ENCODE measurements around the gene MARCKSL1. TPM values are rescaled to one million over a fixed set of nuclear protein-coding genes. Genes with fewer than 3 reads are reported as not detected.
"Not testable (repeated sequence)": the region's sequence is repeated elsewhere in the genome, so short reads cannot be mapped to it uniquely, and the experiment has no call there.

Gene MARCKSL1
- total RNA-seq, 2 donors from 2014 or later = 18.4 to 24.4 TPM

- Mint-ChIP-seq H3K27ac (peak overlapping the region; percentile 88), H3K4me3 (no peak overlapping the region), H3K27me3 (no peaks in the 10 kb centered on the region), H3K36me3 (ENCODE audit: low read depth) (peaks cover 8% of the 10 kb centered on the region), H3K4me1 (peaks cover 50% of the 10 kb centered on the region)
- H3K9me3 ChIP-seq (ENCODE audit: control insufficient read depth, low read length, poor library complexity, severe bottlenecking) = no peaks in the 10 kb centered on the region
- ATAC-seq = no peak
- DNase-seq = no peak
Measured at GRCh38 chr1:32311709-32312393, 24.2 kb downstream of the MARCKSL1 start.

GRCh38 chr1:32309960-32310359 is 26.1 kb downstream of the MARCKSL1 start:
- Mint-ChIP-seq H3K27ac (peak overlapping the region; percentile 88), H3K4me3 (no peak overlapping the region)
- no peak for ATAC-seq

GRCh38 chr1:32307324-32307723 is 28.7 kb downstream of the MARCKSL1 start:
- Mint-ChIP-seq H3K36me3 (ENCODE audit: low read depth) (peaks cover 15% of the 10 kb centered on the region), H3K4me1 (peaks cover 59% of the 10 kb centered on the region), H3K27ac (peak overlapping the region; percentile 74), H3K4me3 (peak overlapping the region; percentile 62), H3K27me3 (no peaks in the 10 kb centered on the region)
- H3K9me3 ChIP-seq (ENCODE audit: control insufficient read depth, low read length, poor library complexity, severe bottlenecking) = no peaks in the 10 kb centered on the region
- DNase-seq = no peak
- ATAC-seq = no peak

More at GRCh38 chr1:32309960-32310359, 26.1 kb downstream of the MARCKSL1 start:
- peaks cover 53% of the 10 kb centered on the region for H3K4me1 Mint-ChIP-seq
- DNase-seq = no peak
- no peaks in the 10 kb centered on the region for H3K9me3 ChIP-seq (ENCODE audit: control insufficient read depth, low read length, poor library complexity, severe bottlenecking)
- H3K27me3 Mint-ChIP-seq = no peaks in the 10 kb centered on the region
- peaks cover 7% of the 10 kb centered on the region for H3K36me3 Mint-ChIP-seq (ENCODE audit: low read depth)

- Mint-ChIP-seq H3K4me1 (peaks cover 57% of the 10 kb centered on the region), H3K27ac (peak overlapping the region; percentile 70), H3K4me3 (no peak overlapping the region), H3K27me3 (no peaks in the 10 kb centered on the region), H3K36me3 (ENCODE audit: low read depth) (peaks cover 15% of the 10 kb centered on the region)
- no peaks in the 10 kb centered on the region for H3K9me3 ChIP-seq (ENCODE audit: control insufficient read depth, low read length, poor library complexity, severe bottlenecking)
- no peak for ATAC-seq
- no peak for DNase-seq
Measured at GRCh38 chr1:32305310-32305709, 30.7 kb downstream of the MARCKSL1 start.

GRCh38 chr1:32303997-32304622 is 31.9 kb downstream of the MARCKSL1 start:
- peaks cover 13% of the 10 kb centered on the region for H3K36me3 Mint-ChIP-seq (ENCODE audit: low read depth)
- no peaks in the 10 kb centered on the region for H3K9me3 ChIP-seq (ENCODE audit: control insufficient read depth, low read length, poor library complexity, severe bottlenecking)
- peaks cover 49% of the 10 kb centered on the region for H3K4me1 Mint-ChIP-seq
- H3K4me3 Mint-ChIP-seq = no peak overlapping the region
- DNase-seq (no peak), ATAC-seq (no peak)
- peak overlapping the region; percentile 59 for H3K27ac Mint-ChIP-seq
- H3K27me3 Mint-ChIP-seq = no peaks in the 10 kb centered on the region

- H3K27me3 Mint-ChIP-seq = no peaks in the 10 kb centered on the region
- peaks cover 13% of the 10 kb centered on the region for H3K36me3 Mint-ChIP-seq (ENCODE audit: low read depth)
- ATAC-seq = no peak
- H3K27ac Mint-ChIP-seq = peak overlapping the region; percentile 59
- H3K4me3 Mint-ChIP-seq = no peak overlapping the region
- no peaks in the 10 kb centered on the region for H3K9me3 ChIP-seq (ENCODE audit: control insufficient read depth, low read length, poor library complexity, severe bottlenecking)
- peaks cover 44% of the 10 kb centered on the region for H3K4me1 Mint-ChIP-seq
- DNase-seq = no peak
Measured at GRCh38 chr1:32303358-32303757, 32.7 kb downstream of the MARCKSL1 start.

GRCh38 chr1:32299327-32299726 is 36.7 kb downstream of the MARCKSL1 start:
- Mint-ChIP-seq H3K27me3 (no peaks in the 10 kb centered on the region), H3K4me1 (peaks cover 39% of the 10 kb centered on the region), H3K4me3 (no peak overlapping the region), H3K36me3 (ENCODE audit: low read depth) (peaks cover 17% of the 10 kb centered on the region), H3K27ac (peak overlapping the region; percentile 73)
- H3K9me3 ChIP-seq (ENCODE audit: control insufficient read depth, low read length, poor library complexity, severe bottlenecking) = no peaks in the 10 kb centered on the region
- no peak for ATAC-seq
- DNase-seq = no peak

- DNase-seq; H3K4me3 Mint-ChIP-seq; H3K27me3 Mint-ChIP-seq; ATAC-seq; H3K9me3 ChIP-seq (ENCODE audit: control insufficient read depth, low read length, poor library complexity, severe bottlenecking): not testable (repeated sequence)
- Mint-ChIP-seq H3K36me3 (ENCODE audit: low read depth) (peaks cover 12% of the 10 kb centered on the region), H3K27ac (peak overlapping the region; percentile 73), H3K4me1 (peaks cover 33% of the 10 kb centered on the region)
Measured at GRCh38 chr1:32298211-32298610, 37.8 kb downstream of the MARCKSL1 start.

GRCh38 chr1:32291708-32292538 is 44.1 kb downstream of the MARCKSL1 start, which contains the start of gene HDAC1:
Gene HDAC1 (plus strand): TSS chr1:32292083. CDS start chr1:32292170, 87 bp downstream.
- H3K9me3 ChIP-seq (ENCODE audit: control insufficient read depth, low read length, poor library complexity, severe bottlenecking) = no peaks in the 10 kb centered on the region
- H3K4me3 Mint-ChIP-seq = peak within 1 kb of the TSS; percentile 98
- peak within 1 kb of the TSS; percentile 96 for H3K27ac Mint-ChIP-seq
- DNase-seq = peak; percentile 94 to 97 (median 96)
- peaks cover 26% of the 10 kb centered on the region for H3K4me1 Mint-ChIP-seq
- no peaks in the 10 kb centered on the region for H3K27me3 Mint-ChIP-seq
- peak; percentile 97 for ATAC-seq
- H3K36me3 Mint-ChIP-seq (ENCODE audit: low read depth) = peaks cover 5% of the 10 kb centered on the region

- no peaks in the 10 kb centered on the region for H3K27me3 Mint-ChIP-seq
- DNase-seq (no peak), ATAC-seq (no peak)
- H3K4me1 Mint-ChIP-seq = peaks cover 20% of the 10 kb centered on the region
- no peaks in the 10 kb centered on the region for H3K9me3 ChIP-seq (ENCODE audit: control insufficient read depth, low read length, poor library complexity, severe bottlenecking)
- H3K4me3 Mint-ChIP-seq = peak overlapping the region; percentile 98
- peak overlapping the region; percentile 96 for H3K27ac Mint-ChIP-seq
- H3K36me3 Mint-ChIP-seq (ENCODE audit: low read depth) = no peaks in the 10 kb centered on the region
Measured at GRCh38 chr1:32291145-32291707, 44.8 kb downstream of the MARCKSL1 start.

GRCh38 chr1:32289256-32289655 is 46.8 kb downstream of the MARCKSL1 start:
- no peaks in the 10 kb centered on the region for H3K9me3 ChIP-seq (ENCODE audit: control insufficient read depth, low read length, poor library complexity, severe bottlenecking)
- ATAC-seq (no peak), DNase-seq (no peak)
- Mint-ChIP-seq H3K4me1 (peaks cover 12% of the 10 kb centered on the region), H3K27ac (peak overlapping the region; percentile 96), H3K4me3 (no peak overlapping the region), H3K27me3 (no peaks in the 10 kb centered on the region), H3K36me3 (ENCODE audit: low read depth) (no peaks in the 10 kb centered on the region)

- ATAC-seq = no peak
- Mint-ChIP-seq H3K27ac (peak overlapping the region; percentile 34), H3K27me3 (no peaks in the 10 kb centered on the region), H3K4me3 (no peak overlapping the region), H3K36me3 (ENCODE audit: low read depth) (no peaks in the 10 kb centered on the region), H3K4me1 (peaks cover 8% of the 10 kb centered on the region)
- H3K9me3 ChIP-seq (ENCODE audit: control insufficient read depth, low read length, poor library complexity, severe bottlenecking) = no peaks in the 10 kb centered on the region
- DNase-seq = no peak
Measured at GRCh38 chr1:32286763-32287162, 49.3 kb downstream of the MARCKSL1 start.

GRCh38 chr1:32285658-32286057 is 50.4 kb downstream of the MARCKSL1 start:
- no peaks in the 10 kb centered on the region for H3K9me3 ChIP-seq (ENCODE audit: control insufficient read depth, low read length, poor library complexity, severe bottlenecking)
- Mint-ChIP-seq H3K4me3 (no peak overlapping the region), H3K36me3 (ENCODE audit: low read depth) (no peaks in the 10 kb centered on the region), H3K4me1 (peaks cover 6% of the 10 kb centered on the region), H3K27me3 (no peaks in the 10 kb centered on the region), H3K27ac (no peak overlapping the region)
- DNase-seq = no peak
- ATAC-seq = no peak
